Testis (tissue), 3 donors: ENCODE data around the gene ADAM15. TPM values are rescaled to one million over a fixed set of nuclear protein-coding genes. Genes with fewer than 3 reads are reported as not detected.

Source experiments
- DNase-seq: peaks from one replicate; pipeline ENCODE4 v3.0.0-alpha.2; 2019
- H3K27ac ChIP-seq, 2 donors: fragments of 200-600 bp; sonication (generic); one replicate each; pipeline ENCODE4 v1.5.1; 2019
- H3K27me3 ChIP-seq: fragments of 200-600 bp; sonication (generic); one replicate; pipeline ENCODE4 v1.5.1; 2019
- H3K36me3 ChIP-seq: fragments of 200-600 bp; sonication (generic); one replicate; pipeline ENCODE4 v1.5.1; 2017; ENCODE audit warnings: low read depth; ENCODE audit errors: missing control alignments
- H3K4me1 ChIP-seq: fragments of 200-600 bp; sonication (generic); one replicate; pipeline ENCODE4 v1.5.1; 2019
- H3K4me3 ChIP-seq, 2 donors: fragments of 200-600 bp; sonication (generic); one replicate each; pipeline ENCODE4 v1.5.1; 2017 to 2019
- H3K9me3 ChIP-seq: fragments of 200-600 bp; sonication (generic); one replicate; pipeline ENCODE4 v1.5.1; 2017
- POLR2A ChIP-seq: fragments of 450-650 bp; IDR thresholded peaks from one replicate; pipeline ENCODE4 v1.6.1; 2017; ENCODE audit warnings: antibody characterized with exemption, mild to moderate bottlenecking, moderate library complexity
- WGBS, 2 donors: methylation state at CpG; one replicate each; pipeline ENCODE4 v1.1.5; 2018; 5-methylcytosine and 5-hydroxymethylcytosine counted together
- intact Hi-C: fragments of 100-400 bp; cut with DNase I; formaldehyde crosslinking; loops from one replicate; pipeline ENCODE4 v1.15.1; 2023; ENCODE audit warnings: low total_unique reads
- polyA plus RNA-seq: library from polyadenylated mRNA; stranded (reverse); fragments of 350-450 nt; fragmentation: Illumina TruSeq; extraction: RNeasy Lipid Tissue Mini Kit (QIAGEN cat#74804); gene quantifications from one replicate; pipeline ENCODE4 v1.2.3, GENCODE V29; 2014; ENCODE audit warnings: low read depth, low replicate concordance; ENCODE audit not compliant: insufficient read depth
- total RNA-seq, 2 donors: library from RNA; depleted of rRNA; stranded (reverse); fragments of >200 nt; gene quantifications; one replicate each; pipeline ENCODE4 v1.2.3, GENCODE V29; 2016
- TF ChIP-seq, protein P1 (sequence below), 3 experiments: fragments of 450-650 bp in 2 of 3; fragments of 200-600 bp in 1 of 3; sonication (generic) in 1 of 3; IDR thresholded peaks; one replicate each; pipeline ENCODE4 v1.5.1; 2016 to 2019; ENCODE audit warnings: antibody characterized with exemption in 3 of 3, mild to moderate bottlenecking in 2 of 3, moderate library complexity in 1 of 3

ADAM15 gene
- total and polyA plus RNA-seq, 3 donors from 2014 or later = 30.7 to 42.6 (median 34.5) TPM

GRCh38 chr1:155104605-155105534, 53.8 kb downstream of the ADAM15 start:
- DNase-seq = no peak
- H3K9me3 ChIP-seq = no peaks in the 10 kb centered on the region

GRCh38 chr1:155105604-155106011, 54.5 kb downstream of the ADAM15 start:
- Histone ChIP-seq H3K4me3 (no peak overlapping the region), H3K27me3 (no peaks in the 10 kb centered on the region), H3K27ac (no peak overlapping the region), H3K9me3 (no peaks in the 10 kb centered on the region), H3K4me1 (no peaks in the 10 kb centered on the region), H3K36me3 (no peaks in the 10 kb centered on the region)
- DNase-seq = no peak
- no peak for TF ChIP-seq POLR2A
- TF ChIP-seq, protein P1, sequence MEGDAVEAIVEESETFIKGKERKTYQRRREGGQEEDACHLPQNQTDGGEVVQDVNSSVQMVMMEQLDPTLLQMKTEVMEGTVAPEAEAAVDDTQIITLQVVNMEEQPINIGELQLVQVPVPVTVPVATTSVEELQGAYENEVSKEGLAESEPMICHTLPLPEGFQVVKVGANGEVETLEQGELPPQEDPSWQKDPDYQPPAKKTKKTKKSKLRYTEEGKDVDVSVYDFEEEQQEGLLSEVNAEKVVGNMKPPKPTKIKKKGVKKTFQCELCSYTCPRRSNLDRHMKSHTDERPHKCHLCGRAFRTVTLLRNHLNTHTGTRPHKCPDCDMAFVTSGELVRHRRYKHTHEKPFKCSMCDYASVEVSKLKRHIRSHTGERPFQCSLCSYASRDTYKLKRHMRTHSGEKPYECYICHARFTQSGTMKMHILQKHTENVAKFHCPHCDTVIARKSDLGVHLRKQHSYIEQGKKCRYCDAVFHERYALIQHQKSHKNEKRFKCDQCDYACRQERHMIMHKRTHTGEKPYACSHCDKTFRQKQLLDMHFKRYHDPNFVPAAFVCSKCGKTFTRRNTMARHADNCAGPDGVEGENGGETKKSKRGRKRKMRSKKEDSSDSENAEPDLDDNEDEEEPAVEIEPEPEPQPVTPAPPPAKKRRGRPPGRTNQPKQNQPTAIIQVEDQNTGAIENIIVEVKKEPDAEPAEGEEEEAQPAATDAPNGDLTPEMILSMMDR (IDR thresholded peaks at IDR 0.05) = no peak
- WGBS, 2 donors = 61 to 72% methylated on average over 7 of the region's 7 CpGs
- intact Hi-C loops = no loop called here

More at GRCh38 chr1:155104605-155105534, 53.8 kb downstream of the ADAM15 start:
- intact Hi-C loops = no loop called here
- H3K4me1 ChIP-seq = no peaks in the 10 kb centered on the region
- H3K4me3 ChIP-seq = no peak overlapping the region
- H3K27me3 ChIP-seq = no peaks in the 10 kb centered on the region
- WGBS, 2 donors = 85 to 90% methylated on average over 7 of the region's 7 CpGs
- no peak overlapping the region for H3K27ac ChIP-seq
- H3K36me3 ChIP-seq = no peaks in the 10 kb centered on the region
- TF ChIP-seq, protein P1 (IDR thresholded peaks at IDR 0.05) = no peak
- no peak for TF ChIP-seq POLR2A

DNA sequence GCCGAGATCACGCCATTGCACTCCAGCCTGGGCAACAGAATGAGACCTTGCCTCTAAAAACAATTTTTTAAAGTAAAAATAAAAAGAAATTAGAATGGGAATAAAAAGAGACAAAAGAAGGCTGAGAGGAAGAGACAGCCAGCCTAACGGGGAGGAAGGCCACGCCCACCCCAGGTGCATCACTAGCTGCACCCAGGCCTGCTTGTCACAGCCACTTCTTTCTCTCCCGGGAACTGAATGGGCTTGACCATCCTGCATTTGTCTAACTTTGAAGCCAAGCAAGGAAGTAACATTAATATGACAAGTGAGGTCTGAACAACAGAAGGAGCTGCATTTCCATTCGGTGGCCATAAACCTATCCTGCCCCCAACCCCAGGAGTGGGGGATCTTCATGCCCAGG, 55.7 kb downstream of the ADAM15 start:
- TF ChIP-seq, protein P1 (IDR thresholded peaks at IDR 0.05) = no peak
- no peak for TF ChIP-seq POLR2A
- no peak overlapping the region for H3K4me3 ChIP-seq
- intact Hi-C loops = no loop called here
- no peak for DNase-seq
- no peaks in the 10 kb centered on the region for H3K36me3 ChIP-seq
- no peaks in the 10 kb centered on the region for H3K9me3 ChIP-seq
- H3K27ac ChIP-seq = no peak overlapping the region
- WGBS, 2 donors = 74 to 77% methylated on average over 6 of the region's 6 CpGs
- no peaks in the 10 kb centered on the region for H3K4me1 ChIP-seq
- H3K27me3 ChIP-seq = no peaks in the 10 kb centered on the region

DNA sequence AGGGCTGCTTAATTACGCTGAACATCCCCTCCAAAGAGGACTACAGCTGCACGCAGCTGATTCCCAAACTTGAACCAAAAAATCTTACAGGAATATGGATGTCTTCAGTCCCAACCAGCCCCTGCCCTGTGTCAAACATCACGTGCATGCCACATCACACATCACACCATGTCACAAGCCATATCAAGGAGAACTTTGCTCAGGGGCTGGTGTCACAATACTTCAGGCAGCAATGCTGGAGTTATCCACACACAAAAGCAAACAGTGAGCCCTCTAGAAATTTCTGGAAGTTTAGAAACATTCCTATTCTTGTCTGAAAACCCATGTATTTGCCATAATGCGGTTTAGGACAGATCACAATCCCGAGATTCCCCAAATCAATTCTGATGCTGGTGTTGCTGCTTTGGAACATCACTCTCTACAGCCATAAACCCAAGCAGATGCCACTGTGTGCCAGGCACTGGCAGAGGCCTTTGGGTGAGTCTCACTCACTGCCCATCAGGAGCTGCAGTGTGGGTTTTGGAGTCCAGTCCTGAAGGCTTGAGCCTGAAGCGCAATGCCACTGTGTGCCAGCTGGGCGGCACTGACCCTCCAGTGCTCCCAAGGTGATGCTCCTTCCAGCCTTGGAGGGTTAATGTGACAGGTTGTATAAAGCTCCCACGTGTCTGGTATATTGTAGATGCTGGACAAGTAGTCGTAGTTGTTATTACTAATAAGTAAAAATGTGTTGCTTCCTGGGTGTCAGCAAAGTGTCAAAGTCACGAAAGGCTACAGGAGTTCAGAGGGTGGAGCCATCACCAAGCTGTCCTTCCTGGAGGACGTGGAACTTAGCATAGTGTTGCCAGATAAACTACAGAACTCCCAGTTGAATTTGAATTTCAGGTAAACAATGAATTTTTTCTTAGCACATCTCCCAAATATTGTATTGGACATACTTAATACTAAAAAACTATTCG, 56.5 kb downstream of the ADAM15 start:
- Histone ChIP-seq H3K4me1 (no peaks in the 10 kb centered on the region), H3K27ac (no peak overlapping the region), H3K27me3 (no peaks in the 10 kb centered on the region), H3K9me3 (no peaks in the 10 kb centered on the region), H3K36me3 (no peaks in the 10 kb centered on the region), H3K4me3 (no peak overlapping the region)
- TF ChIP-seq, protein P1 (IDR thresholded peaks at IDR 0.05) = no peak
- no peak for TF ChIP-seq POLR2A
- intact Hi-C loops = no loop called here
- no peak for DNase-seq
- WGBS, 2 donors = 79 to 81% methylated on average over 11 to 12 of the region's 12 CpGs
